ENCODE measurements around the gene RNF10.

DNA sequence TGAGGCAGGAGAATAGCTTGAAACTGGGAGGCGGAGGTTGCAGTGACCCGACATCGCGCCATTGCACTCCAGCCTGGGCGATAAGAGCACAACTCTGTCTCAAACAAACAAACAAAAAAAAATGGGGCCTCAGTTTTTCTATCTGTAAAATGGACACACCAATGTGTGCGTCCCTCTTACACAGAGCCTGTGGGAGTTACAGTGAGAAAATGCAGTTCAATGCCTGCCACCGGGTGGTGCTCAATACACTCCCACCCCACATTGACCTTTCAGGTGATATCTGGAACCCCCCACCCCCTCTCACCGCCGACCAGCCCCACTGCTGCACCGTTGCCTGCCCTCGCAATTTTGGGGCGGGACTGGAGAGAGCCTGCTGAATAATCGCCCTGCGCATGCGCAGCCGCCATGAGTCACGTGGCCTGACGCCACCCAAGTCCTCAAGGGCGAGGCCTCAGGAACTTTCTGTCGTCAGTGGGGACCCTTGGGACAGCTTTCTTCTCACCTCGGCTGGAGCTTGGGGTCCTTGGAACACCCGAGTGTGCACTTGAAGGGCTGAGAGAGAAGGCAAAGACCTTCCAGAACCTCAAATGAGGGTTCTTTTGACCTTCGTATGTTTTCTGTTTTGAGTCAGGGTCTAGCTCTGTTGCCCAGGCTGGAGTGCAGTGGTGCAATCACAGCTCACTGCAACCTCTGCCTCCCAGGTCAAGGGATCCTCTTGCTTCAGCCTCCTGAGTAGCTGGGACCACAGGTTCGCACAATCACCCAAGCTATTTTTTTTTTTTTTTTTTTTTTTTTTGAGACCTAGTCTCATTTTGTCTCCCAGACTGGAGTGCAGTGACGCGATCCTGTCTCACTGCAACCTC is 91.6 kb downstream of the RNF10 start:
- TF ChIP-seq, protein P1, sequence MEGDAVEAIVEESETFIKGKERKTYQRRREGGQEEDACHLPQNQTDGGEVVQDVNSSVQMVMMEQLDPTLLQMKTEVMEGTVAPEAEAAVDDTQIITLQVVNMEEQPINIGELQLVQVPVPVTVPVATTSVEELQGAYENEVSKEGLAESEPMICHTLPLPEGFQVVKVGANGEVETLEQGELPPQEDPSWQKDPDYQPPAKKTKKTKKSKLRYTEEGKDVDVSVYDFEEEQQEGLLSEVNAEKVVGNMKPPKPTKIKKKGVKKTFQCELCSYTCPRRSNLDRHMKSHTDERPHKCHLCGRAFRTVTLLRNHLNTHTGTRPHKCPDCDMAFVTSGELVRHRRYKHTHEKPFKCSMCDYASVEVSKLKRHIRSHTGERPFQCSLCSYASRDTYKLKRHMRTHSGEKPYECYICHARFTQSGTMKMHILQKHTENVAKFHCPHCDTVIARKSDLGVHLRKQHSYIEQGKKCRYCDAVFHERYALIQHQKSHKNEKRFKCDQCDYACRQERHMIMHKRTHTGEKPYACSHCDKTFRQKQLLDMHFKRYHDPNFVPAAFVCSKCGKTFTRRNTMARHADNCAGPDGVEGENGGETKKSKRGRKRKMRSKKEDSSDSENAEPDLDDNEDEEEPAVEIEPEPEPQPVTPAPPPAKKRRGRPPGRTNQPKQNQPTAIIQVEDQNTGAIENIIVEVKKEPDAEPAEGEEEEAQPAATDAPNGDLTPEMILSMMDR (IDR thresholded peaks at IDR 0.05), result peak; percentile 43
- no peak for TF ChIP-seq ZFX (IDR thresholded peaks at IDR 0.05; ENCODE audit: borderline replicate concordance)

All from 22Rv1 (cell line).